ENCODE data around the gene RPL14. TPM values are rescaled to one million over a fixed set of nuclear protein-coding genes. Genes with fewer than 3 reads are reported as not detected.
A peak's percentile ranks its signal among the peaks of the same experiment; 100 is the strongest.

RPL14 gene
- total and polyA plus RNA-seq, 3 donors from 2014 or later, result 100 to 361 (median 170) TPM

DNA sequence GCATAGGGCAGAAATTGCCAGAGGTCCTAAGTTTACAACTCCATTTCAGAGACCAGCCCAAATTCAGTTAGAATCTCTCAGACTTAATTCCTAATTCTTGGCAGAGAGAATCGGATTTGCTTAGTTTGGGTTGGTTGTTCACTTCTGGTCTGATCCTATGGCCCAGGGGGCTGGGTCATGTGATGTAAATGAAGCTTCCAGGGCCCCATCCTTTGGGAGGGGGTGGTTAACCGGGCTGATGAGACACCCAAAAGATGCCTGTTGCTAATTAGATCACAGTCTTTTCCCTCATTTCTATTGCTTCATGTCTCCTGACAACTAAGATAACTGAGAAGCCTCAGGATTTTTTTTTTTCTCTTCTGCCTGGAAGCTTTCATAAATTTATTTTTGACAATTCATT lies 37.6 kb downstream of the RPL14 start:
- Histone ChIP-seq H3K4me1 (no peaks in the 10 kb centered on the region), H3K9me3 (no peaks in the 10 kb centered on the region), H3K27me3 (no peaks in the 10 kb centered on the region), H3K27ac (no peak overlapping the region), H3K36me3 (ENCODE audit: low read depth, missing control alignments) (no peaks in the 10 kb centered on the region), H3K4me3 (no peak overlapping the region)
- WGBS, 2 donors, result 49 to 51% methylated on average over 2 of the region's 2 CpGs
- TF ChIP-seq, protein P1, sequence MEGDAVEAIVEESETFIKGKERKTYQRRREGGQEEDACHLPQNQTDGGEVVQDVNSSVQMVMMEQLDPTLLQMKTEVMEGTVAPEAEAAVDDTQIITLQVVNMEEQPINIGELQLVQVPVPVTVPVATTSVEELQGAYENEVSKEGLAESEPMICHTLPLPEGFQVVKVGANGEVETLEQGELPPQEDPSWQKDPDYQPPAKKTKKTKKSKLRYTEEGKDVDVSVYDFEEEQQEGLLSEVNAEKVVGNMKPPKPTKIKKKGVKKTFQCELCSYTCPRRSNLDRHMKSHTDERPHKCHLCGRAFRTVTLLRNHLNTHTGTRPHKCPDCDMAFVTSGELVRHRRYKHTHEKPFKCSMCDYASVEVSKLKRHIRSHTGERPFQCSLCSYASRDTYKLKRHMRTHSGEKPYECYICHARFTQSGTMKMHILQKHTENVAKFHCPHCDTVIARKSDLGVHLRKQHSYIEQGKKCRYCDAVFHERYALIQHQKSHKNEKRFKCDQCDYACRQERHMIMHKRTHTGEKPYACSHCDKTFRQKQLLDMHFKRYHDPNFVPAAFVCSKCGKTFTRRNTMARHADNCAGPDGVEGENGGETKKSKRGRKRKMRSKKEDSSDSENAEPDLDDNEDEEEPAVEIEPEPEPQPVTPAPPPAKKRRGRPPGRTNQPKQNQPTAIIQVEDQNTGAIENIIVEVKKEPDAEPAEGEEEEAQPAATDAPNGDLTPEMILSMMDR (IDR thresholded peaks at IDR 0.05), result no peak
- no peak for TF ChIP-seq POLR2A (IDR thresholded peaks at IDR 0.05)
- intact Hi-C loops (cut with DNase I; ENCODE audit: low total_unique reads), result no loop called here
- DNase-seq, result no peak

DNA sequence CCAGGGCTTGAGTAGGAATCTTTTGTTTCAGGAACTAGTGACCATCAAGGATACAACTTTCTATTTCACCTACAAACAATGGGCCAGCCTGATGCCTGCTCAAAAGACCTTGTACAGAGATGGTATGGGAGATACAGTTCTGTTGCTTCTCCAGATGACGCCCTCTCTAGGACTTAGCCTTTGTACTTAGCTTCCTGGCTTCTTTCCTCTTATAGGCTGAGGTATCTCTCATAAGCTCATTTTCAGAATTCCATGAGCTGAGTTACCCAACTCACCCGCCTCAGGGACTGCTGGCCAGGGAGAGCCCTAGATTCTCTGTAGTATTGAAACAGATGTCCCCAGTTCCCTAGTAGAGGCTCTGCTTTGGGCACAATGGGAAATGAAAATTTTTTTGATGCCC lies 40.1 kb downstream of the RPL14 start:
- intact Hi-C loops (cut with DNase I; ENCODE audit: low total_unique reads), result no loop called here
- WGBS, 2 donors, result 86 to 88% methylated on average over 2 of the region's 2 CpGs
- H3K4me1 ChIP-seq, result no peaks in the 10 kb centered on the region
- no peak for DNase-seq
- TF ChIP-seq POLR2A (IDR thresholded peaks at IDR 0.05), result no peak
- TF ChIP-seq, protein P1 (IDR thresholded peaks at IDR 0.05), result no peak
- no peaks in the 10 kb centered on the region for H3K36me3 ChIP-seq (ENCODE audit: low read depth, missing control alignments)
- H3K4me3 ChIP-seq, result no peak overlapping the region
- H3K27ac ChIP-seq, result no peak overlapping the region
- H3K9me3 ChIP-seq, result no peaks in the 10 kb centered on the region
- no peaks in the 10 kb centered on the region for H3K27me3 ChIP-seq

DNA sequence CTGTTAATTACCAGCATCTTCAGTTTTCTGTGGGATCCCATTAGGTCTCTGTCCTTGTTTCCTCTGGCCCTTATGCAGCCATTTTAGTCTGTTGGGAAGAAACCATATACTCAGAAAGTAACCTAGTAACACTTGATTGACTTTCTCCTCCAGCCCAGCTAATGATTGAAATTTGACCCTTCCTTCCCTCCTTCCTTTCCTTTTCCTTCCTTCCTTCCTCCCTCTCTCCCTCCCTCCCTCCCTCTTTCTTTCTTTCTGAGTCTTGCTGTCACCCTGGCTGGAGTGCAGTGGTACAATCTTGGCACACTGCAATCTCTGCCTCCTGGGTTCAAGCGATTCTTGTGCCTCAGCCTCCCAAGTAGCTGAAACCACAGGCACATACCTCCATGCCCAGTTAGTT lies 42.8 kb downstream of the RPL14 start:
- WGBS, 2 donors, result 95 to 100% methylated on average over 1 of the region's 1 CpG
- no peak for DNase-seq
- intact Hi-C loops (cut with DNase I; ENCODE audit: low total_unique reads), result no loop called here
- no peaks in the 10 kb centered on the region for H3K27me3 ChIP-seq
- H3K9me3 ChIP-seq, result no peaks in the 10 kb centered on the region
- no peak overlapping the region for H3K4me3 ChIP-seq
- H3K27ac ChIP-seq, result no peak overlapping the region
- no peak for TF ChIP-seq POLR2A (IDR thresholded peaks at IDR 0.05)
- TF ChIP-seq, protein P1 (IDR thresholded peaks at IDR 0.05), result no peak
- H3K4me1 ChIP-seq, result peaks cover 5% of the 10 kb centered on the region
- no peaks in the 10 kb centered on the region for H3K36me3 ChIP-seq (ENCODE audit: low read depth, missing control alignments)

DNA sequence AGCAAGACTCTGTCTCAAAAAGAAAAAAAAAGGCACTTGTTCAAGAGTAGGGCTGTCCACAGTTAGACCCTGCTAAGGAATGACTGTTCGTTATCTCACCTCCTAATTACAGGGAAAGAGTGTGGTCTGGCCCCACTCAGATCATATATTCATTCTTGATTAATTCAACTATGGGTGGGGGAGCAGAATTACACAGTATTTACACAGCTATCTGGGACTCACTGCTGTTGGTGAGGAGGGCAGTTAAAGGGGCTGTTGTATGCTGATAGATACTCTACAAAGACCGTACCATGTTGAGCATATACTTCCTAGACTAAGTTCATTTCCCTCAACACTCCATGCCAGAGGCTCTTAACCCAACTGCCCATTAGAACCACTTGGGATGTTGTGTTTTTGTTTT lies 44.9 kb downstream of the RPL14 start:
- Histone ChIP-seq H3K9me3 (no peaks in the 10 kb centered on the region), H3K4me3 (no peak overlapping the region), H3K36me3 (ENCODE audit: low read depth, missing control alignments) (no peaks in the 10 kb centered on the region), H3K27ac (no peak overlapping the region), H3K27me3 (no peaks in the 10 kb centered on the region), H3K4me1 (peaks cover 13% of the 10 kb centered on the region)
- WGBS, 2 donors, result 83 to 97% methylated on average over 2 of the region's 2 CpGs
- TF ChIP-seq, protein P1 (IDR thresholded peaks at IDR 0.05), result no peak
- TF ChIP-seq POLR2A (IDR thresholded peaks at IDR 0.05), result no peak
- intact Hi-C loops (cut with DNase I; ENCODE audit: low total_unique reads), result no loop called here
- no peak for DNase-seq

DNA sequence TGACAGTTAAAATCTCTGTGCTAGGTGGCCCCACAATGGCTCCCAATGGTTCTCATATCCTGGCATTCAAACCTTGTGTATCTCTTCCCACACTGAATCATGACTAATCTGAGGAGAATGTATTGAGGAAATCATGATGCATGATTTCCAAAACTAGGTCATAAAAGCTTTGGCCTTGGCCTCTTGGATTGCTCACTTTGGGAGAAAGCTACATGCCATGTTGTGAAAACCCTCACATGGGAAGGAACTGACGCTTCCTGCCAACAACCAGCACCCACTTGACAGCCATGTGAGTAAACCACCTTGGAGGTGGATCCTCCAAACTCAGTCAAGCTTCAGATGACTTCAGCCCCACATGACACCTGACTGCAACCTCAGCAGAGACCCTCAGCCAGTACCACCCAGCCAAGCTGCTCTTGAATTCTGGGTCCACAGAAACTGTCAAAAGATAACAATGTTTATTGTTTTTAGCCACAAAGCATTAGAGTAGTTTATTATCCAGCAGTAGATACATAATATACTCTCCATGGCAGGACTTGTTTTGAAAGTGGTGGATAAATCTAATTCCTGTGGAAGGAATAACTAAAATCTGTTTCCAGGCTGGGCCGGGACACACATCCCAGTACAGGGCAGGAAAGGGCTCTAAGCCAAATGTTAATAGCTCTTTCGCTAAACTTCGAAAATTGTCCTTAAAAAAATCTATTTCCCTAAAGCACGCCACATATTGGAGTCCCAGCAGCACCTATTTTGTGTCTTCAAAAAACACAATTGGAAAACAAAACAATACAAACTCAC lies 47.7 kb downstream of the RPL14 start:
- Histone ChIP-seq H3K4me1 (peaks cover 13% of the 10 kb centered on the region), H3K36me3 (ENCODE audit: low read depth, missing control alignments) (no peaks in the 10 kb centered on the region), H3K27me3 (no peaks in the 10 kb centered on the region), H3K9me3 (no peaks in the 10 kb centered on the region), H3K27ac (peak overlapping the region in 1 of 2 donors; percentile 43), H3K4me3 (peak overlapping the region in 1 of 2 donors; percentile 71)
- intact Hi-C loops (cut with DNase I; ENCODE audit: low total_unique reads), result no loop called here
- 38 to 55% methylated on average over 5 of the region's 5 CpGs for WGBS, 2 donors
- DNase-seq, result no peak
- no peak for TF ChIP-seq POLR2A (IDR thresholded peaks at IDR 0.05)
- TF ChIP-seq, protein P1 (IDR thresholded peaks at IDR 0.05), result no peak

Data from testis (tissue), 3 donors.